ENCODE measurements around the gene CENPP.
A peak's percentile ranks its signal among the peaks of the same experiment; 100 is the strongest.
"Not testable (repeated sequence)": the region's sequence is repeated elsewhere in the genome, so short reads cannot be mapped to it uniquely, and the experiment has no call there.

Gene CENPP

GRCh38 chr9:92377876-92378275 lies 52.1 kb downstream of the CENPP start:
- DNase-seq (ENCODE audit: low read depth in 1 of 2, low spot score in 1 of 2) = no peak

- no peak for DNase-seq (ENCODE audit: low read depth in 1 of 2, low spot score in 1 of 2)
Observed at GRCh38 chr9:92378865-92379560, 53.3 kb downstream of the CENPP start.

GRCh38 chr9:92380603-92381002 lies 54.9 kb downstream of the CENPP start:
- DNase-seq (ENCODE audit: low read depth in 1 of 2, low spot score in 1 of 2) = no peak

- DNase-seq (ENCODE audit: low read depth in 1 of 2, low spot score in 1 of 2) = no peak
Observed at GRCh38 chr9:92381775-92382174, 56.0 kb downstream of the CENPP start.

GRCh38 chr9:92384375-92384774 lies 58.6 kb downstream of the CENPP start:
- no peak for DNase-seq (ENCODE audit: low read depth in 1 of 2, low spot score in 1 of 2)

- no peak for DNase-seq (ENCODE audit: low read depth in 1 of 2, low spot score in 1 of 2)
Observed at GRCh38 chr9:92385001-92385400, 59.2 kb downstream of the CENPP start.

- DNase-seq (ENCODE audit: low read depth in 1 of 2, low spot score in 1 of 2) = no peak
Observed at GRCh38 chr9:92385477-92385876, 59.7 kb downstream of the CENPP start.

GRCh38 chr9:92385953-92386352 lies 60.2 kb downstream of the CENPP start:
- DNase-seq (ENCODE audit: low read depth in 1 of 2, low spot score in 1 of 2) = no peak

GRCh38 chr9:92392690-92393089 lies 66.9 kb downstream of the CENPP start:
- DNase-seq (ENCODE audit: low read depth in 1 of 2, low spot score in 1 of 2) = no peak

- DNase-seq (ENCODE audit: low read depth in 1 of 2, low spot score in 1 of 2) = no peak
Observed at GRCh38 chr9:92393686-92394085, 67.9 kb downstream of the CENPP start.

- DNase-seq (ENCODE audit: low read depth in 1 of 2, low spot score in 1 of 2) = no peak
Observed at GRCh38 chr9:92395617-92396016, 69.9 kb downstream of the CENPP start.

GRCh38 chr9:92397853-92398252 lies 72.1 kb downstream of the CENPP start:
- no peak for DNase-seq (ENCODE audit: low read depth in 1 of 2, low spot score in 1 of 2)

- no peak for DNase-seq (ENCODE audit: low read depth in 1 of 2, low spot score in 1 of 2)
Observed at GRCh38 chr9:92402360-92402759, 76.6 kb downstream of the CENPP start.

- DNase-seq (ENCODE audit: low read depth in 1 of 2, low spot score in 1 of 2) = no peak
Observed at GRCh38 chr9:92402826-92403745, 77.3 kb downstream of the CENPP start.

- DNase-seq (ENCODE audit: low read depth in 1 of 2, low spot score in 1 of 2) = no peak
Observed at GRCh38 chr9:92404042-92404836, 78.5 kb downstream of the CENPP start, which contains the start of gene OGN. Gene OGN, minus strand, starts transcription at chr9:92404578. Its CDS starts 1,171 bp downstream, at chr9:92403407.

- no peak for DNase-seq (ENCODE audit: low read depth in 1 of 2, low spot score in 1 of 2)
Observed at GRCh38 chr9:92405818-92406217, 80.1 kb downstream of the CENPP start.

GRCh38 chr9:92406477-92406876 lies 80.7 kb downstream of the CENPP start:
- peak in 1 of 2 donors; percentile 7 for DNase-seq (ENCODE audit: low read depth in 1 of 2, low spot score in 1 of 2)

- no peak for DNase-seq (ENCODE audit: low read depth in 1 of 2, low spot score in 1 of 2)
Observed at GRCh38 chr9:92407818-92408217, 82.1 kb downstream of the CENPP start.

GRCh38 chr9:92408747-92409478 lies 83.2 kb downstream of the CENPP start:
- no peak for DNase-seq (ENCODE audit: low read depth in 1 of 2, low spot score in 1 of 2)

GRCh38 chr9:92411157-92411556 lies 85.4 kb downstream of the CENPP start:
- DNase-seq (ENCODE audit: low read depth in 1 of 2, low spot score in 1 of 2) = not testable (repeated sequence)

- no peak for DNase-seq (ENCODE audit: low read depth in 1 of 2, low spot score in 1 of 2)
Observed at GRCh38 chr9:92414566-92414965, 88.8 kb downstream of the CENPP start.

Measured in activated CD4-positive, alpha-beta T cell treated with anti-CD3 and anti-CD28 coated beads, Interleukin-2, amount 50 U/mL, for 24 hours (primary cell).